OCI-LY3 (cell line): Measurements from ENCODE around the gene FAU.
A peak's percentile ranks its signal among the peaks of the same experiment; 100 is the strongest.
"Not testable (repeated sequence)": the region's sequence is repeated elsewhere in the genome, so short reads cannot be mapped to it uniquely, and the experiment has no call there.

Experiments used
- H2AFZ ChIP-seq: fragments of 200-600, 300-600 bp; shearing (Covaris generic); 2 replicates; pipeline ENCODE4 v1.6.0; 2014; ENCODE audit warnings: antibody characterized with exemption, low read depth, low read length
- H3K27ac ChIP-seq: fragments of 200-600, 300-600 bp; sonication (generic); 2 replicates; pipeline ENCODE4 v1.5.1; 2014; ENCODE audit warnings: mild to moderate bottlenecking, low read length, moderate library complexity, mixed read lengths
- H3K27me3 ChIP-seq: fragments of 200-600, 300-600 bp; sonication (generic); 2 replicates; pipeline ENCODE4 v1.6.1; 2014; ENCODE audit warnings: low read depth, low read length, mixed read lengths
- H3K36me3 ChIP-seq: fragments of 200-600, 300-600 bp; sonication (generic); replicated peaks from 2 replicates; pipeline ENCODE3; 2014; ENCODE audit warnings: low read depth, low read length, mixed read lengths
- H3K4me1 ChIP-seq: fragments of 300-600, 200-600 bp; sonication (generic); 2 replicates; pipeline ENCODE4 v1.6.1; 2014; ENCODE audit warnings: low read length, mixed read lengths
- H3K4me2 ChIP-seq: fragments of 200-600, 300-600 bp; sonication (generic); 2 replicates; pipeline ENCODE4 v1.6.1; 2014; ENCODE audit warnings: low read length, mixed read lengths
- H3K4me3 ChIP-seq: fragments of 300-600, 200-600 bp; sonication (generic); 2 replicates; pipeline ENCODE4 v1.5.1; 2014; ENCODE audit warnings: antibody characterized with exemption, mild to moderate bottlenecking, low read length, moderate library complexity
- H3K79me2 ChIP-seq: fragments of 300-600, 200-600 bp; shearing (Covaris generic); 2 replicates; pipeline ENCODE4 v1.6.1; 2014; ENCODE audit warnings: mild to moderate bottlenecking, low read length, mixed read lengths
- H3K9ac ChIP-seq: fragments of 300-600, 200-600 bp; shearing (Covaris generic); 2 replicates; pipeline ENCODE4 v1.6.0; 2014; ENCODE audit warnings: mild to moderate bottlenecking, low read length, moderate library complexity
- H3K9me3 ChIP-seq: fragments of 200-600, 300-600 bp; shearing (Covaris generic); 2 replicates; pipeline ENCODE4 v1.6.1; 2014; ENCODE audit warnings: low read length, mixed read lengths; ENCODE audit not compliant: insufficient read depth
- H4K20me1 ChIP-seq: fragments of 200-600, 300-600 bp; sonication (generic); 2 replicates; pipeline ENCODE4 v1.6.1; 2016; ENCODE audit warnings: low read length, mixed read lengths; ENCODE audit not compliant: insufficient read depth
- CTCF ChIP-seq: fragments of 200-600, 300-600 bp; sonication (generic); IDR thresholded peaks from 2 replicates; pipeline ENCODE4 v1.5.1; 2014; ENCODE audit warnings: antibody characterized with exemption, low read length, low read depth
- EZH2phosphoT487 ChIP-seq: fragments of 200-600 bp; shearing (Covaris generic); IDR thresholded peaks from 2 replicates; pipeline ENCODE4 v1.6.1; 2018; ENCODE audit warnings: antibody characterized with exemption, mixed run types, low read depth

Gene FAU

GRCh38 chr11:65152122-65152521, 30.2 kb upstream of the FAU start:
- no peak overlapping the region for H3K9ac ChIP-seq
- H3K4me2 ChIP-seq, result peak overlapping the region; percentile 31

DNA sequence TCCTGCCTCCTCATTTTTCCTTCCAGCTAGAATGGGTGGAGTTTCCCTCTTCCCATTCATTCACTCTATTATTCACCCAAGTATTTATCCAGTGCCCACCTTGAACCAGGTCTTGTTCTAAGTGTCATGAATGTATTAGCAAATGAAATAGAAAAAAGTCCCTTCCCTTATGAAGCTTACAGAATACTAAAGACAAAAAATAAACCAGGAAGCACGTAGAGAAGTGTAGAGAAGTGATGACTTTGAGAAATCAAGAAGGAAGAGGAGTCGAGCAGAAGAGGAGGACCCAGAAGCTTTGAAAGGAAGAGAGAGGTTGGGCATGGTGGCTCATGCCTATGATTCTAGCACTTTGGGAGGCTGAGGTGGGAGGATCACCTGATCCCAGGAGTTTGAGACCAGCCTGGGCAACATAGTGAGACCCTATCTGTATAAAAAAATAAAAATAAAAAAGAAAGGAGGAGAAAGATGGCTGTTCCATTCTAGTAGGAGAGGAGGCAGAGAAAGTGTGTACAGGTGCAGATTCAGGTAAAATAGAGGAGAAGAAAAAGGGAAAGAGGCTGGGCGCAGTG, 29.5 kb upstream of the FAU start:
- Histone ChIP-seq H3K27ac (no peak overlapping the region), H3K4me1 (peaks cover 25% of the 10 kb centered on the region), H3K9ac (no peak overlapping the region), H3K4me3 (no peak overlapping the region), H3K79me2 (no peaks in the 10 kb centered on the region), H4K20me1 (no peaks in the 10 kb centered on the region), H2AFZ (no peak overlapping the region), H3K4me2 (no peak overlapping the region), H3K9me3 (no peaks in the 10 kb centered on the region), H3K27me3 (no peaks in the 10 kb centered on the region), H3K36me3 (no peaks in the 10 kb centered on the region)
- TF ChIP-seq CTCF, result no peak
- no peak for TF ChIP-seq EZH2phosphoT487

More at GRCh38 chr11:65152122-65152521, 30.2 kb upstream of the FAU start:
- H3K27me3 ChIP-seq, result no peaks in the 10 kb centered on the region
- TF ChIP-seq EZH2phosphoT487, result no peak
- no peak for TF ChIP-seq CTCF
- no peaks in the 10 kb centered on the region for H3K36me3 ChIP-seq
- no peaks in the 10 kb centered on the region for H3K9me3 ChIP-seq
- peaks cover 21% of the 10 kb centered on the region for H3K4me1 ChIP-seq
- H3K27ac ChIP-seq, result no peak overlapping the region
- no peak overlapping the region for H3K4me3 ChIP-seq
- H2AFZ ChIP-seq, result 0 out of 2 replicates have a peak overlapping the region, but pooled peaks have one; percentile 2
- no peaks in the 10 kb centered on the region for H3K79me2 ChIP-seq
- H4K20me1 ChIP-seq, result no peaks in the 10 kb centered on the region

- Histone ChIP-seq H3K9ac (no peak overlapping the region), H2AFZ (peak overlapping the region; percentile 23; the same call in 1 of the 2 replicates), H4K20me1 (no peaks in the 10 kb centered on the region), H3K36me3 (no peaks in the 10 kb centered on the region), H3K27me3 (no peaks in the 10 kb centered on the region), H3K4me1 (peaks cover 29% of the 10 kb centered on the region), H3K79me2 (no peaks in the 10 kb centered on the region), H3K9me3 (no peaks in the 10 kb centered on the region), H3K4me2 (peak overlapping the region; percentile 20; the same call in 1 of the 2 replicates), H3K4me3 (no peak overlapping the region), H3K27ac (no peak overlapping the region)
- TF ChIP-seq CTCF (no peak), EZH2phosphoT487 (no peak)
These were observed 28.8 kb upstream of the FAU start for GRCh38 chr11:65150509-65151299.

GRCh38 chr11:65150131-65150508, 28.2 kb upstream of the FAU start:
- H3K4me3 ChIP-seq, H3K27me3 ChIP-seq, H4K20me1 ChIP-seq, H2AFZ ChIP-seq, H3K27ac ChIP-seq, H3K79me2 ChIP-seq, H3K36me3 ChIP-seq, H3K9me3 ChIP-seq, H3K4me2 ChIP-seq, H3K9ac ChIP-seq: not testable (repeated sequence)
- H3K4me1 ChIP-seq, result peaks cover 29% of the 10 kb centered on the region
